ENCODE measurements around the gene CPA1.

The CPA1 gene

DNA sequence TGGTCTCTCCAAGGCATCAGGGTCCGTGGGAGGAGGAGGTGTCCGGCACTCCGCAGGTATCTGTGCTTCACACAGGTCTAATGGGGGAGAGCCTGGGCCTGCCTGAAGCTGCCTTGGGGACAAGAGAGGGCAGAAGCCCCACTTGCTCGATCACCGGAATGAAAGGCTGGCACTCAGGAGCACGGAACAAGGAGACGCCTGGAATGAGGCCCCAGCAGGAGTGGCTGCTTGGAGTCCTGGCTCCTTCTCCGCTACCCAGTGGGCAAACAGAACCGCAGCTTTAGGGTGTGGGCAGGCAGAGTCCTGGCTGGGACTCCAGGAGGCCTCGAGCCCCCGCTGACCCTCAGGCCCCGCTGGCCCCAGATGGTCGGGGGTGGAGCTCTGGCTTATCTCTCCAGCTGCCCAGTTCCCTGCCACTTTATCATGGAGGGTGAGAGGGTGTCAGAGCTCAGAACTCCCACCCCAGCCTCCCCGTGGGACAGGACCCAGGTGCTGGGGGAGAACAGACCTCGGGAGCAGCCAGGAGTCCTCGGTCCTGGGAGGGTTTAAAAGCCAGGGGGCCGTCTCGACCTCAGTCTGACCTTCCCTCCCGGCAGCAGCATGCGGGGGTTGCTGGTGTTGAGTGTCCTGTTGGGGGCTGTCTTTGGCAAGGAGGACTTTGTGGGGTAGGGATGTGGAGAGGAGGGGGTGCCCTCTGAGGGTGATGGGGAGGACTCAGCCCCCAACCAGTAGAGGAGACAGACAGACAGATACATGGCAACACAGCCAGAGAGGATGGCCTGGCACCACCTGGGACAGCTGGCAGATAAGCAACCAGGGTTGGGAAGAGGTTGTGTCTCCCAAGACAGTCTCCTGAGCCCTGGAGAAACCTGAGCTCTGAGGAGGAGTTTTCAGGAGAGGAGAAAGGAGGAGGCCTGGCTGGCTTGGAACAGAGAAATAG lies at the start of gene CPA1:
Gene CPA1 (plus strand): TSS at position 574 of the 940 bp plus-strand sequence. CDS start 27 bp downstream, at position 601.
- Histone ChIP-seq H3K9me3 (ENCODE audit: insufficient read depth, low read length) (no peaks in the 10 kb centered on the region; the same call in 1 of the 2 replicates), H3K9ac (ENCODE audit: low read length) (no peak within 1 kb of the TSS), H3K36me3 (ENCODE audit: low read length) (no peaks in the 10 kb centered on the region), H3K27me3 (ENCODE audit: low read length) (no peaks in the 10 kb centered on the region), H4K20me1 (ENCODE audit: low read depth, low read length) (no peaks in the 10 kb centered on the region), H3K79me2 (ENCODE audit: insufficient read depth, low read length) (no peaks in the 10 kb centered on the region), H3K4me2 (ENCODE audit: low read depth, low read length, poor library complexity, severe bottlenecking) (no peak within 1 kb of the TSS), H2AFZ (ENCODE audit: low read depth, low read length, severe bottlenecking) (no peak within 1 kb of the TSS), H3F3A (ENCODE audit: insufficient read depth) (no peaks in the 10 kb centered on the region), H3K9me2 (replicated peaks; ENCODE audit: insufficient read depth, low read length) (no peaks in the 10 kb centered on the region), H3K27ac (ENCODE audit: low read depth, low read length) (no peak within 1 kb of the TSS), H3K4me3 (ENCODE audit: insufficient read depth, low read length, poor library complexity, severe bottlenecking) (no peak within 1 kb of the TSS)
- no peak for TF ChIP-seq EZH2phosphoT487 (conservative IDR thresholded peaks at IDR 0.05; ENCODE audit: low read length)
- TF ChIP-seq, protein P1, sequence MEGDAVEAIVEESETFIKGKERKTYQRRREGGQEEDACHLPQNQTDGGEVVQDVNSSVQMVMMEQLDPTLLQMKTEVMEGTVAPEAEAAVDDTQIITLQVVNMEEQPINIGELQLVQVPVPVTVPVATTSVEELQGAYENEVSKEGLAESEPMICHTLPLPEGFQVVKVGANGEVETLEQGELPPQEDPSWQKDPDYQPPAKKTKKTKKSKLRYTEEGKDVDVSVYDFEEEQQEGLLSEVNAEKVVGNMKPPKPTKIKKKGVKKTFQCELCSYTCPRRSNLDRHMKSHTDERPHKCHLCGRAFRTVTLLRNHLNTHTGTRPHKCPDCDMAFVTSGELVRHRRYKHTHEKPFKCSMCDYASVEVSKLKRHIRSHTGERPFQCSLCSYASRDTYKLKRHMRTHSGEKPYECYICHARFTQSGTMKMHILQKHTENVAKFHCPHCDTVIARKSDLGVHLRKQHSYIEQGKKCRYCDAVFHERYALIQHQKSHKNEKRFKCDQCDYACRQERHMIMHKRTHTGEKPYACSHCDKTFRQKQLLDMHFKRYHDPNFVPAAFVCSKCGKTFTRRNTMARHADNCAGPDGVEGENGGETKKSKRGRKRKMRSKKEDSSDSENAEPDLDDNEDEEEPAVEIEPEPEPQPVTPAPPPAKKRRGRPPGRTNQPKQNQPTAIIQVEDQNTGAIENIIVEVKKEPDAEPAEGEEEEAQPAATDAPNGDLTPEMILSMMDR (IDR thresholded peaks at IDR 0.05; ENCODE audit: insufficient read depth, low read length, poor library complexity, severe bottlenecking): no peak

GRCh38 chr7:130332259-130333053 lies 47.8 kb upstream of the CPA1 start:
- no peak overlapping the region for H2AFZ ChIP-seq (ENCODE audit: low read depth, low read length, severe bottlenecking)
- H3K9me3 ChIP-seq (ENCODE audit: insufficient read depth, low read length): no peaks in the 10 kb centered on the region
- H3K27me3 ChIP-seq (ENCODE audit: low read length): no peaks in the 10 kb centered on the region
- H4K20me1 ChIP-seq (ENCODE audit: low read depth, low read length): no peaks in the 10 kb centered on the region
- H3K4me3 ChIP-seq (ENCODE audit: insufficient read depth, low read length, poor library complexity, severe bottlenecking): no peak overlapping the region
- no peak overlapping the region for H3K27ac ChIP-seq (ENCODE audit: low read depth, low read length)
- TF ChIP-seq EZH2phosphoT487 (conservative IDR thresholded peaks at IDR 0.05; ENCODE audit: low read length): no peak
- TF ChIP-seq, protein P1 (IDR thresholded peaks at IDR 0.05; ENCODE audit: insufficient read depth, low read length, poor library complexity, severe bottlenecking): no peak
- H3K79me2 ChIP-seq (ENCODE audit: insufficient read depth, low read length): no peaks in the 10 kb centered on the region
- H3F3A ChIP-seq (ENCODE audit: insufficient read depth): no peaks in the 10 kb centered on the region
- no peaks in the 10 kb centered on the region for H3K9me2 ChIP-seq (replicated peaks; ENCODE audit: insufficient read depth, low read length)
- H3K36me3 ChIP-seq (ENCODE audit: low read length): no peaks in the 10 kb centered on the region
- H3K4me2 ChIP-seq (ENCODE audit: low read depth, low read length, poor library complexity, severe bottlenecking): no peak overlapping the region
- no peak overlapping the region for H3K9ac ChIP-seq (ENCODE audit: low read length)

DNA sequence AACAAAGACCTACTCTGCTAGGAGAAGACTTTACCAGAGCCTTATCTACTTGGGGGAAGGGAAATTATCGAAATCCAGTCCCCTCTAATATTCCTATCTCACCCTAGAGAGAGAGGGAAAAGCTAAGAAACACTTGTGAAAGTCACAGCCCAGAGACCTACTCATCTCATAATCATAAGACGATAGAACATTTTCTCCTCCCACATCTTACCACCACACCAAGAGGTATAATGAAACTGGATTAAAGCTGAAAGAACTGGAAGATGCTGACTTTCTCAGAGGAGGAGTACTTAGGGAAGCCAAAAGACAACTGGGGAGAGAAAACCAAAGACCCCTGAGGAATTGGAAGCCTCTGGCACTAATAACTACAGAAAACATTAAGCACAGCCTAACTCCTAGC lies 46.5 kb upstream of the CPA1 start:
- no peak overlapping the region for H3K4me3 ChIP-seq (ENCODE audit: insufficient read depth, low read length, poor library complexity, severe bottlenecking)
- no peak overlapping the region for H2AFZ ChIP-seq (ENCODE audit: low read depth, low read length, severe bottlenecking)
- no peak overlapping the region for H3K27ac ChIP-seq (ENCODE audit: low read depth, low read length)
- H3K36me3 ChIP-seq (ENCODE audit: low read length): no peaks in the 10 kb centered on the region
- H3K9me3 ChIP-seq (ENCODE audit: insufficient read depth, low read length): no peaks in the 10 kb centered on the region
- no peak for TF ChIP-seq EZH2phosphoT487 (conservative IDR thresholded peaks at IDR 0.05; ENCODE audit: low read length)
- TF ChIP-seq, protein P1 (IDR thresholded peaks at IDR 0.05; ENCODE audit: insufficient read depth, low read length, poor library complexity, severe bottlenecking): no peak
- H3K79me2 ChIP-seq (ENCODE audit: insufficient read depth, low read length): no peaks in the 10 kb centered on the region
- no peaks in the 10 kb centered on the region for H3F3A ChIP-seq (ENCODE audit: insufficient read depth)
- no peak overlapping the region for H3K4me2 ChIP-seq (ENCODE audit: low read depth, low read length, poor library complexity, severe bottlenecking)
- no peak overlapping the region for H3K9ac ChIP-seq (ENCODE audit: low read length)
- H3K27me3 ChIP-seq (ENCODE audit: low read length): no peaks in the 10 kb centered on the region
- H3K9me2 ChIP-seq (replicated peaks; ENCODE audit: insufficient read depth, low read length): no peaks in the 10 kb centered on the region
- no peaks in the 10 kb centered on the region for H4K20me1 ChIP-seq (ENCODE audit: low read depth, low read length)
